Prostate gland (tissue), 2 donors: ENCODE results near the gene FBXW7.

Experiments
- CTCF ChIP-seq, 4 experiments: fragments of 200-600 bp in 2 of 4; fragments of 450-650 bp in 2 of 4; sonication (generic) in 2 of 4; IDR thresholded peaks; 1 replicate in 3 of 4; 2 replicates in 1 of 4; pipeline ENCODE4 v1.5.1; 2016 to 2019; ENCODE audit warnings: antibody characterized with exemption in 4 of 4, mild to moderate bottlenecking in 2 of 4, moderate library complexity in 2 of 4
- POLR2A ChIP-seq: fragments of 450-650 bp; IDR thresholded peaks from one replicate; pipeline ENCODE4 v1.6.1; 2016; ENCODE audit warnings: antibody characterized with exemption, mild to moderate bottlenecking
- POLR2AphosphoS5 ChIP-seq: sonication (generic); formaldehyde crosslinking; IDR thresholded peaks from one replicate; pipeline ENCODE4 v1.6.1; 2017; ENCODE audit warnings: antibody characterized with exemption

GRCh38 chr4:152352622-152353116 lies 183.2 kb downstream of the FBXW7 start:
- TF ChIP-seq CTCF (IDR thresholded peaks at IDR 0.05) (no peak), POLR2AphosphoS5 (peak; percentile 92), POLR2A (peak; percentile 17)
